ENCODE results near the gene GIGYF2. TPM values are rescaled to one million over a fixed set of nuclear protein-coding genes. Genes with fewer than 3 reads are reported as not detected.

GIGYF2 gene
- total RNA-seq, 1 experiment from 2014 or later: 71.1 TPM

DNA sequence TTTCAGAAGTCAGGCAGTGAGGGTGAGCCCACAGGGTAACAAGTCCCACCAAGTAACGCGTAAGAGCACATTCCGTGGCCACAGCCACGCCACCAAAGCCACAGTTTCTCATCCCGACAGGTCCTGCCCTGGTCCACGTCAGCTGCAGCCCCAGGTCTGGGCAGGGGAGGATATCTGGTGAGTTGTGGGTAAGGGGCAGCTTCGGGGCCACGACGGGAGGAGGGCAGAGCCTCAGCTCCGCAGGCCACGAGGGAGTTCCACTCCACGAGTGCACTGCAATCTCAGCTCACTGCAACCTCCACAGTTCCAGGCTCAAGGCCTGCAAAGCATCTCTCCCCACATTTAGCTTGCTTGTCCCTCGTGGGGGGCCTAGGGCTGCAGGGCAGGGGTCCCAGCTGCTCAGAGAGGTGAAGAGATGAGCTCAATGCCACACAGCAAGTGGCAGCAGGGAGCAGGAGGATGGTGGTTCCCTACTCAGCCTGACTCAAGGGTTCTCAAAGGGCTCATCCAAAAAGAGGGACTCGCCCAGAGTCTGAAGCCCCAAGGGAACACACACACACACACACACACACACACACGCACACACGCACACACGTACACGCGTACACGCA lies 185.5 kb downstream of the GIGYF2 start:
- peaks cover 7% of the 10 kb centered on the region for H3K36me3 Mint-ChIP-seq (ENCODE audit: insufficient read depth, unreplicated experiment)
- TF ChIP-seq, protein P1, sequence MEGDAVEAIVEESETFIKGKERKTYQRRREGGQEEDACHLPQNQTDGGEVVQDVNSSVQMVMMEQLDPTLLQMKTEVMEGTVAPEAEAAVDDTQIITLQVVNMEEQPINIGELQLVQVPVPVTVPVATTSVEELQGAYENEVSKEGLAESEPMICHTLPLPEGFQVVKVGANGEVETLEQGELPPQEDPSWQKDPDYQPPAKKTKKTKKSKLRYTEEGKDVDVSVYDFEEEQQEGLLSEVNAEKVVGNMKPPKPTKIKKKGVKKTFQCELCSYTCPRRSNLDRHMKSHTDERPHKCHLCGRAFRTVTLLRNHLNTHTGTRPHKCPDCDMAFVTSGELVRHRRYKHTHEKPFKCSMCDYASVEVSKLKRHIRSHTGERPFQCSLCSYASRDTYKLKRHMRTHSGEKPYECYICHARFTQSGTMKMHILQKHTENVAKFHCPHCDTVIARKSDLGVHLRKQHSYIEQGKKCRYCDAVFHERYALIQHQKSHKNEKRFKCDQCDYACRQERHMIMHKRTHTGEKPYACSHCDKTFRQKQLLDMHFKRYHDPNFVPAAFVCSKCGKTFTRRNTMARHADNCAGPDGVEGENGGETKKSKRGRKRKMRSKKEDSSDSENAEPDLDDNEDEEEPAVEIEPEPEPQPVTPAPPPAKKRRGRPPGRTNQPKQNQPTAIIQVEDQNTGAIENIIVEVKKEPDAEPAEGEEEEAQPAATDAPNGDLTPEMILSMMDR (IDR thresholded peaks at IDR 0.05; ENCODE audit: unreplicated experiment): no peak
- H3K4me3 Mint-ChIP-seq (ENCODE audit: unreplicated experiment): no peak overlapping the region
- no peaks in the 10 kb centered on the region for H3K4me1 Mint-ChIP-seq (ENCODE audit: insufficient read depth, unreplicated experiment)
- no TSS peak for BruUV-seq (replicated peaks)
- no peak overlapping the region for H3K27ac Mint-ChIP-seq (ENCODE audit: low read depth, unreplicated experiment)
- H3K9me3 Mint-ChIP-seq (ENCODE audit: unreplicated experiment): no peaks in the 10 kb centered on the region
- H3K27me3 Mint-ChIP-seq (ENCODE audit: insufficient read depth, unreplicated experiment): no peaks in the 10 kb centered on the region
- no peak for DNase-seq (ENCODE audit: unreplicated experiment)
- intact Hi-C loops (cut with micrococcal nuclease): no loop called here
- CTCF ChIA-PET: interaction anchor here (0.7 kb wide), 2 partner anchors 26 to 30 kb away, joined by 3 read pairs; no protein-coding TSS in a partner anchor
- POLR2A ChIA-PET: no interaction called here

GRCh38 chr2:232883116-232883721 lies 186.1 kb downstream of the GIGYF2 start:
- Mint-ChIP-seq H3K4me3 (ENCODE audit: unreplicated experiment) (no peak overlapping the region), H3K4me1 (ENCODE audit: insufficient read depth, unreplicated experiment) (no peaks in the 10 kb centered on the region), H3K27ac (ENCODE audit: low read depth, unreplicated experiment) (no peak overlapping the region), H3K27me3 (ENCODE audit: insufficient read depth, unreplicated experiment) (no peaks in the 10 kb centered on the region), H3K9me3 (ENCODE audit: unreplicated experiment) (no peaks in the 10 kb centered on the region), H3K36me3 (ENCODE audit: insufficient read depth, unreplicated experiment) (peaks cover 7% of the 10 kb centered on the region)
- intact Hi-C loops (cut with micrococcal nuclease): no loop called here
- CTCF ChIA-PET: no interaction called here
- POLR2A ChIA-PET: interaction anchor here (0.6 kb wide), 1 partner anchor 16 kb away, joined by 4 read pairs; no protein-coding TSS in a partner anchor
- TF ChIP-seq, protein P1 (IDR thresholded peaks at IDR 0.05; ENCODE audit: unreplicated experiment): no peak
- no peak for DNase-seq (ENCODE audit: unreplicated experiment)
- no TSS peak for BruUV-seq (replicated peaks)

DNA sequence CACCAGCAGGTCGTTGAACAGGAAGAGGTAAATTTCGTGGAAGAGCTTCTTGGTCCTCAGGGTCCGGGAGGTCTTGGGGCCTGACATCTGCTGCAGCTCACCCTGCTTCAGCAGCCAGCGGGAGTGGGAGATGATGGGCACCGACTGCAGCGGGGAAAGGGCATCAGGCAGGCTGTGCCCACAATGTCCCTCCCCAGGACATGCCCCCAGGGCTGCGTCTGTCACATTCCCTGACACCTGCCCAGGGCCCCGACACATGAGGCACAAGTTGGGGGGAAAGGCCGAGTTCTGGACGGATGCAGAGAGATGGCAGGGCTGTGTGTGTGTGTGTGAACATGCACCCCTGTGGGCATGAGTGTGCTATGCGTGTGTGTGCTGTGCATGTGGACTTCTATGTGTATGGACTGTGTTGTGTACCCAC lies 186.9 kb downstream of the GIGYF2 start:
- Mint-ChIP-seq H3K9me3 (ENCODE audit: unreplicated experiment) (no peaks in the 10 kb centered on the region), H3K36me3 (ENCODE audit: insufficient read depth, unreplicated experiment) (peaks cover 7% of the 10 kb centered on the region), H3K4me3 (ENCODE audit: unreplicated experiment) (no peak overlapping the region), H3K27me3 (ENCODE audit: insufficient read depth, unreplicated experiment) (no peaks in the 10 kb centered on the region), H3K4me1 (ENCODE audit: insufficient read depth, unreplicated experiment) (no peaks in the 10 kb centered on the region), H3K27ac (ENCODE audit: low read depth, unreplicated experiment) (no peak overlapping the region)
- DNase-seq (ENCODE audit: unreplicated experiment): no peak
- POLR2A ChIA-PET: interaction anchor here (0.8 to 0.9 kb wide), 2 partner anchors 24 to 367 kb away, joined by 3 to 4 read pairs; partner anchors contain the start of gene ATG16L1
- TF ChIP-seq, protein P1 (IDR thresholded peaks at IDR 0.05; ENCODE audit: unreplicated experiment): no peak
- intact Hi-C loops (cut with micrococcal nuclease): no loop called here
- BruUV-seq (replicated peaks): no TSS peak
- CTCF ChIA-PET: interaction anchor here (0.7 kb wide), 2 partner anchors 1656 to 1849 kb away, joined by 3 read pairs; no protein-coding TSS in a partner anchor

- no peak overlapping the region for H3K27ac Mint-ChIP-seq (ENCODE audit: low read depth, unreplicated experiment)
- POLR2A ChIA-PET: interaction anchor here (0.8 to 0.9 kb wide), 2 partner anchors 24 to 367 kb away, joined by 3 to 4 read pairs; partner anchors contain the start of gene ATG16L1
- intact Hi-C loops (cut with micrococcal nuclease): no loop called here
Measured at GRCh38 chr2:232884549-232885263, 187.6 kb downstream of the GIGYF2 start.

More at GRCh38 chr2:232884549-232885263, 187.6 kb downstream of the GIGYF2 start:
- no peak overlapping the region for H3K4me3 Mint-ChIP-seq (ENCODE audit: unreplicated experiment)
- H3K4me1 Mint-ChIP-seq (ENCODE audit: insufficient read depth, unreplicated experiment): no peaks in the 10 kb centered on the region
- CTCF ChIA-PET: interaction anchor here (0.7 kb wide), 1 partner anchor 1657 kb away, joined by 3 read pairs; no protein-coding TSS in a partner anchor
- H3K9me3 Mint-ChIP-seq (ENCODE audit: unreplicated experiment): no peaks in the 10 kb centered on the region
- BruUV-seq (replicated peaks): no TSS peak
- TF ChIP-seq, protein P1 (IDR thresholded peaks at IDR 0.05; ENCODE audit: unreplicated experiment): no peak
- H3K36me3 Mint-ChIP-seq (ENCODE audit: insufficient read depth, unreplicated experiment): peaks cover 7% of the 10 kb centered on the region
- DNase-seq (ENCODE audit: unreplicated experiment): no peak
- H3K27me3 Mint-ChIP-seq (ENCODE audit: insufficient read depth, unreplicated experiment): no peaks in the 10 kb centered on the region

Measured in MCF 10A (cell line).